EH (cell line): ENCODE results near the gene BLTP3A.
A peak's percentile ranks its signal among the peaks of the same experiment; 100 is the strongest.
"Not testable (repeated sequence)": the region's sequence is repeated elsewhere in the genome, so short reads cannot be mapped to it uniquely, and the experiment has no call there.

Experiments
- DNase-seq: peaks from one replicate; pipeline ENCODE4 v3.0.0-alpha.2; 2015; ENCODE audit warnings: low read depth

The BLTP3A gene

GRCh38 chr6:34791701-34792604 is at the start of gene BLTP3A:
Gene BLTP3A (plus strand): TSS chr6:34792083. CDS start chr6:34792251, 168 bp downstream.
- DNase-seq: peak; percentile 71

GRCh38 chr6:34742094-34742493 is 49.8 kb upstream of the BLTP3A start:
- no peak for DNase-seq

- DNase-seq: no peak
These were observed 48.1 kb upstream of the BLTP3A start for GRCh38 chr6:34743625-34744293.

GRCh38 chr6:34744294-34744647 is 47.6 kb upstream of the BLTP3A start:
- not testable (repeated sequence) for DNase-seq

- peak; percentile 82 for DNase-seq
These were observed 46.4 kb upstream of the BLTP3A start for GRCh38 chr6:34745277-34746103.

GRCh38 chr6:34746104-34746846 is 45.6 kb upstream of the BLTP3A start:
- no peak for DNase-seq

- no peak for DNase-seq
These were observed 43.1 kb upstream of the BLTP3A start for GRCh38 chr6:34748757-34749156.

- peak; percentile 20 for DNase-seq
These were observed 35.4 kb upstream of the BLTP3A start for GRCh38 chr6:34756513-34756856.

GRCh38 chr6:34757687-34758274 is 34.1 kb upstream of the BLTP3A start:
- no peak for DNase-seq

- DNase-seq: no peak
These were observed 31.8 kb upstream of the BLTP3A start for GRCh38 chr6:34760108-34760507.

GRCh38 chr6:34761681-34762080 is 30.2 kb upstream of the BLTP3A start:
- DNase-seq: not testable (repeated sequence)

GRCh38 chr6:34768148-34768547 is 23.7 kb upstream of the BLTP3A start:
- no peak for DNase-seq

GRCh38 chr6:34771727-34772126 is 20.2 kb upstream of the BLTP3A start:
- DNase-seq: peak; percentile 86

- no peak for DNase-seq
These were observed 18.9 kb upstream of the BLTP3A start for GRCh38 chr6:34772940-34773339.

- no peak for DNase-seq
These were observed 18.0 kb upstream of the BLTP3A start for GRCh38 chr6:34773916-34774315.

GRCh38 chr6:34774967-34775366 is 16.9 kb upstream of the BLTP3A start:
- no peak for DNase-seq

GRCh38 chr6:34785375-34785774 is 6.5 kb upstream of the BLTP3A start:
- DNase-seq: peak; percentile 26

GRCh38 chr6:34787152-34787551 is 4.7 kb upstream of the BLTP3A start:
- DNase-seq: not testable (repeated sequence)

GRCh38 chr6:34788111-34788510 is 3.8 kb upstream of the BLTP3A start:
- no peak for DNase-seq

- peak; percentile 34 for DNase-seq
These were observed 651 bp upstream of the BLTP3A start for GRCh38 chr6:34791164-34791700.
